Measurements from ENCODE around the gene LRRC45. TPM values are rescaled to one million over a fixed set of nuclear protein-coding genes. Genes with fewer than 3 reads are reported as not detected.

The LRRC45 gene
- 14.9 and 30.1 TPM in 2 replicates for total RNA-seq

DNA sequence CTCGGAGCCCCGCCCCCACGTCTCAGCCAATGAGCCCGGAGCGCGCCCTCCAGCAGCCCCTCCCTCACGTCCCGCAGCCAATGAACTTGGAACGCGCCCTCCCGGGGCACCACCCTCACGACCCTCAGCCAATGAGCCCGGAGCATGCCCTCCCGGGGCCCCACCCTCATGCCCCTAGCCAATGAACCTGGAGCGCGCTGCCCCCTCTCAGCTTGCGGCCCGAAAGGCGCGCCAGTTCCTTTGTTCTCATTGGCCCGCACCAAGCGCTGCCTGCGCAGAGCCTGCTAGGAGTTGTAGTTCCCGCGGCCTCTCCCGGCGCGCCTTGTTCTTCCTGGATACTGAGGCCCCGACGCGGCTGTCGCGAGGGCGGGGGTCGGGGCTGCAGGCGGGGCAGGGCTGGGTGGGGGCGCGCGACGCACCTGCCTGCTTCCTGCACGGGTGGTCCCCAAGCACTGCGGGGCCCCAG lies at the start of gene LRRC45:
LRRC45 (plus strand) TSS at position 325 of the 466 bp plus-strand sequence. CDS start 339 bp downstream, outside the sequence.

DNA sequence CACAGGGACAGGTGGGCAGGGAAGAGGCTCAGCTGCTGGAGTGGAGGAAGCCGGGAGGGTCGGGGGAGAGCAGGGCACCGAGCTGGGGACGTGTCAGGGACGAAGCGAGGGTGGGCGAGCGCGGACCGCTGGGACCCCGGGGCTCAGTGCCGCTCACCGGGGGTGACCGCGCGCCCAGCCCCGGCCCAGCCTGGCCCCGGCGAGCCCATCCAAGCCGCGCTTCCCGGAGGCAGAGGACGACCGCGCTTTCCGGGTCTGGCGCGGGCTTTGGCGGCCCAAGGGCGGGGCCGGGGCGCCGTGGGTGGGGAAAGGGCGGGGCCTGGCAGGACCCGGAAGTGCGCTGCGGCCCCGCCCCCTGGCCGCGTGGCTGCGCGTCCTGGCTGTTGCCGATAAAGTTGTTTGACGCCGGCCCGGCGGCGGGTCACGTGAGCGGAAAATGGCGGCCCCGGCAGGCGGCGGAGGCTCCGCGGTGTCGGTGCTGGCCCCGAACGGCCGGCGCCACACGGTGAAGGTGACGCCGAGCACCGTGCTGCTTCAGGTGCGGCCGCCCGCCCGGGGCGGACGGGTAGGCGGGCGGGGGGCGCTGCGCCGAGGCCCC lies 45.8 kb upstream of the LRRC45 start, which contains the start of gene ASPSCR1:
ASPSCR1 (plus strand) TSS at position 419 of the 598 bp plus-strand sequence; CDS start at position 437, 18 bp downstream.

DNA sequence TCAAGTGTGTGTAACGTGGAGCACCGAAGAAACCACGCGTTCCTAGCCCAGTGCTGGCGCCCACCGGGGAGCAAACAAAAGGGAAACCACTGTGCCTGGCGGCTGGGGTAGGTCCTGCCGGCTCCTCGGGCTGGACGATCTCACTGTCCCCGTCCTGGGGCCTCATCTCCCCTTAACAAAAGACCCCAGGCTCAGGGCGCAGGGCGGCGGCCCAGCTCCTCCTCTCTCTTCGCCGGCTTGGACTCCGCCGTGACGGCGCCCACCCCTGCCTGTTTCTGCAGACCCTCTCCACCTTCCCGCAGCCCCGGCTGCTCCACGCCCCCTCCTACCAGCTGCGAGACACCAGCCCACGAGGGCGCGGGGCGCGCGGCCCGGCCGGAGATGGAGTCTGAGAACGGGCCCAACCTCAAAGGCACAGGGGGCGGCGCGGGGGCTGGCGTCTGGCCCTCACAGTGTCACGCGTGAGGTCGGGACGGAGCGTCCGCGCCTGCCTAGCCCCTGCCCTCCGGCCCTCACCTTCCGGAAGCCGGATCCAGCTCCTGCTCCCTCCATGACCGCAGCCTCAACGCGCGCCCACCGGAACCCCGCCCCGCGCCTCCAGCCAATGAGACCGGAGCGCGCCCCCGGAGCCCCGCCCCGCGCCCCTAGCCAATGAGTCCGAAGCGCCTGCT lies 660 bp upstream of the LRRC45 start, which contains the start of gene CENPX:
CENPX (minus strand) TSS at position 569 of the 671 bp plus-strand sequence; CDS start at position 552, 17 bp downstream.

DNA sequence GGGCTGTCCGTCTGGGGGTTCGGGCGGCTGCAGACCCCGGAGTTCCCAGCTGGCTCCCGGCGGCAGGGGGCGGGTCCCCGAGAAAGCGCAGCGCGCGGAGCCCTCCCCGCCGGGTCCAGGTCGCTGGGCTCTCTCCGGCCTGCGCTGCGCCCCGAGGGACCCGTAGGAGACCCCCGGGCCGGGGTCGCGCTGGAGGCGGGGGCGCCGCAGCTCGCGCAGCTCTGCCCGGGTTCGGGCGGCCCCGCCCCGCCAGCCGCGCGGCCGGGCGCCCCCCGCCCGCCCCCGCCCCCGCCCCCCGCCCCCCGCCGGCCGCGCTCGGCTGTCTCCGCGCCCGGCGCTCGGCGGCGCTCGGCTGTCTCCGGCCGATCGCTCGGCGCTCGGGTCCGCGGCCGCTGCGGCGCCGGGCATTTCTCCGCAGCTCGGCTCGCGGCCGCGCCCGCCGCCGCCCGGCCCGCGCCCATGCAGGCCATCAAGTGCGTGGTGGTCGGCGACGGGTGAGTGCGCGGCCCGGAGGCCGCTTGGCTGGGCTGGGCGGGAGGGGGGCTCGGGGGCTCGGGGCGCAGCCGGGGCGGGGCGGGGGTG lies 8.3 kb downstream of the LRRC45 start, which contains the start of gene RAC3:
RAC3 (plus strand) TSS at position 376 of the 582 bp plus-strand sequence; CDS start at position 460, 84 bp downstream.

DNA sequence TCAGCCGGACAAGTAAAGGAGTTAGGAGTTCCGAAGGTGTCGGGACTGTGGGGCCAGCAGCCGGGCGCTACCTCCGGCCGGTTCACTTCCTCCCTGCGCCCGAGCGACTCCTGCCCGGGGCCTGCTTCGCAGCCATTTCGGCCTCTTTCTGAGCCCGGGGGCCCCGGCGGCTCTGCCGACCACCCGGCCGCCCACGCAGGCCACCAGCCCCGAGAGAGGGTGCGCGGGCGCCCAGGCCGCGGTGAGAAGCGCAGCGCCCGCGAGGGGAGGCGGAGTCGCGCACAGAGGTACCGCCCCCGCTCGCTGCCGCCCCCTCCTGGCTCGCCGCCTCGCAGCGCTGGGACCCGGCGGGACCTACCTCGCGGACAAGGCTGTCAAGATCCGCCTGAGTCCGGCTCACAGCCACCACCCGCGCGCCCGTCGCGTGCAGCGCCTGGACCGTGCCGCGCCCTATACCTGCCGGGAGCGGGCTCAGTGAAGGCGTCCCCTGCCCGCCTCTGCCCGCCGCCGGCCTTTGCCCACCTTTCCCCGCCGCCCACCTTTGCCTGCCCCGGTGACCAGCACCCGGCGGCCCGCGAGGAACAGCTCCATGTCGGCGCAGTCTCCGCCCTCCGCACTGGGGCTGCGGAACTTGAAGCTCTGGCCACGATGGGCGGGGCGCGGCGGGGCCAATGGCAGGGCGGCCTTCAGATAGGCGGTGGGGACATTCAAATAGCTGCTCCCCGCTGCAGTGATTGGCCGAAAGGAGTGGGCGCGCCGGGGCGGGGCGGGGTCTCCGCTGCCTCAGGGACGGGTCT lies 14.2 kb downstream of the LRRC45 start, which contains the start of gene DCXR:
DCXR (minus strand) TSS at position 606 of the 797 bp plus-strand sequence; CDS start at position 591, 15 bp downstream.

DNA sequence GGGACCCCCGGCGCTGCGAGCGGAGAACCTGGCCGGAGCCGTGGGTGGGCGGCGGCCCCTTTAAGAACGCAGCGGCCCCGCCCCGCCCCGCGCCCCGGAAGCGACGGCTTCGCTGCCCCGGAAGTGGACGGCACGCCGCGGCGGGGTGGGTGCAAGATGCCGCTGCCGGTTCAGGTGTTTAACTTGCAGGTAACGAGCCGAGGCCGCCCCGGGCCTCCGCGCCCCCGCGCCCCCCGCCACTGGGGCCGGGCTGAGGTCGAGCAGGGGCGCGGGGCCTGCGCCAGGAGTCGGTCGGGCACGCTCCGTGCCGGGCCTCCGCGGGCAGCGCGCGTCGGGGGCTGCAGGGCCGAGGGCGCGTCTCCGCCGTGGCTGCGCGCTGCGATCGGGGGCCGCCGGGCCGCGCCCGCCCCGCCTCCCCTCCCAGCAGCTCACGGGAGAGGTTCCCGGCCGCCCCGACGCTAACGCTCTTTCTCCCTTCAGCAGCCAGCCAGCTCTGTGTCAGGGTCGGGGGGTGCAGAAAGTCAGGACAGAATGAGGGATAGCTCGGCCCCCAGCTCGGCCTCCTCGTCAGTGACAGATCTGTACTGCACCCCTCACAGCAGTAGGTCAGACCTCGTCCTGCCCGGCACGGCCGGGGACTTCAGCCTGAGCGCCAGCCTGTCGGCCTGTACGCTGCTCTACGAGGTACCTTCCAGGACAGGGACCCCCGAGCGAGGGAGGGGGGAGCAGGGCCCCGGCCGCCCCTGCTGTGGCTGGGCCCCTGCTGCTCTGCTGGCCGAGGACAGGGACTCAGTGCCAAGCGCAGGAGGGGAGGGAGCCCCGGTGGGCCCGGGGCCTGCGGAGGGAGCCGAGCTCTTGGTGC lies 28.9 kb downstream of the LRRC45 start, which contains the start of the genes GPS1 and RFNG:
GPS1 (plus strand) TSS at position 123 of the 862 bp plus-strand sequence; CDS start at position 157, 34 bp downstream.
RFNG (minus strand) TSS at position 36 of the 862 bp plus-strand sequence. CDS start 45 bp downstream, outside the sequence.

DNA sequence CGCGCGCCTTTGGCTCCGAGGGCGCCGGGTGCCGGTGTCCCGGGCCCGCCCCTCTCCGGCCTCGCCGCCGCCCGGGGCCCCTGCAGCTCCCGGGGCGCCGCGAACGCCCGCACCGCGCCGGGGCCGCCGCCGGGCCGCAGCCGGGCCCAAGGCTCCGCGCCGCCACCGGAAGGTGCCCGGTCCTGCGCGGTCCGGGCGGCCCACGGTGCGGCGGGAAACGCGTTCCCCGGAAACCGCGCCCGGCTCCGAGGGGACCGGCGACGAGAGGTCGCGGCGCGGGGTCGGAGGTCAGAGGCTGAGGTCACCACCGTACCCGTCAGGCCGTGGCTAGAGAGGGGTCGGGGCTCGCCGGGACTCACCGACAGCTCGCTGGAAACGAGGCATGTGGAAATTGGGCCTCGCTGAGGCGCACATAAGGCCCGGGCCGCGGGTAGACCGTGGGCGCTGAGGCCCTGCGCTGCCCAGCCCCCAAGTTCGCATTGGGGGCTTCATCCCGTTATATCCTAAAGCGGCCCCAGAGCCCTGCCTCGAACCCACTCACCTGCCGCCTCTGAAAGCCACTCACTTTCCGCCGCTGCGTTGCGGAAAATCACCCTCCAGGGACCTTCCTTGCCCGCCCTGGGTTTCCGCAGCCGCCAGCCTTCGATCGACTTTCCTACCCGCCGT lies 42.7 kb downstream of the LRRC45 start, which contains the start of gene DUS1L:
DUS1L (minus strand) TSS at position 167 of the 666 bp plus-strand sequence. CDS start 745 bp downstream, outside the sequence.

Other genes with a start within 250 kb of the LRRC45 start
- gene GCGR, start 219.2 kb upstream of the LRRC45 start, total RNA-seq = not detected in 2 replicates
- 82.0 and 100 TPM in 2 replicates for gene MCRIP1, start 190.0 kb upstream of the LRRC45 start, total RNA-seq
- gene PPP1R27, start 188.3 kb upstream of the LRRC45 start, total RNA-seq = not detected in 2 replicates
- gene P4HB, start 162.8 kb upstream of the LRRC45 start, total RNA-seq = 1,222 and 4,245 TPM in 2 replicates
- 139 and 275 TPM in 2 replicates for gene ARHGDIA, start 152.0 kb upstream of the LRRC45 start, total RNA-seq
- gene ALYREF, start 131.7 kb upstream of the LRRC45 start, total RNA-seq = 94.3 and 166 TPM in 2 replicates
- gene ANAPC11, start 131.6 kb upstream of the LRRC45 start, total RNA-seq = 102 and 118 TPM in 2 replicates
- under 0.01 and 0.66 TPM in 2 replicates for gene NPB, start 121.1 kb upstream of the LRRC45 start, total RNA-seq
- 48.7 and 78.1 TPM in 2 replicates for gene PCYT2, start 111.9 kb upstream of the LRRC45 start, total RNA-seq
- gene SIRT7, start 105.1 kb upstream of the LRRC45 start, total RNA-seq = 23.9 and 26.7 TPM in 2 replicates
- gene MAFG, start 95.6 kb upstream of the LRRC45 start, total RNA-seq = 31.6 and 48.1 TPM in 2 replicates
- gene PYCR1, start 86.0 kb upstream of the LRRC45 start, total RNA-seq = 99.9 and 225 TPM in 2 replicates
- not detected in 2 replicates for gene MYADML2, start 76.1 kb upstream of the LRRC45 start, total RNA-seq
- 0.29 and 0.66 TPM in 2 replicates for gene NOTUM, start 62.1 kb upstream of the LRRC45 start, total RNA-seq
- gene ASPSCR1, start 45.7 kb upstream of the LRRC45 start, total RNA-seq = 31.4 and 38.1 TPM in 2 replicates
- 22.5 and 48.7 TPM in 2 replicates for gene CENPX, start 427 bp upstream of the LRRC45 start, total RNA-seq
- 7.9 and 9.2 TPM in 2 replicates for gene RAC3, start 8.4 kb downstream of the LRRC45 start, total RNA-seq
- 32.2 and 43.5 TPM in 2 replicates for gene DCXR, start 14.4 kb downstream of the LRRC45 start, total RNA-seq
- 44.1 and 76.8 TPM in 2 replicates for gene RFNG, start 28.5 kb downstream of the LRRC45 start, total RNA-seq
- 110 and 187 TPM in 2 replicates for gene GPS1, start 28.6 kb downstream of the LRRC45 start, total RNA-seq
- 74.6 and 105 TPM in 2 replicates for gene DUS1L, start 42.5 kb downstream of the LRRC45 start, total RNA-seq
- gene FASN, start 74.9 kb downstream of the LRRC45 start, total RNA-seq = 165 and 359 TPM in 2 replicates
- gene CCDC57, start 189.5 kb downstream of the LRRC45 start, total RNA-seq = 24.5 and 28.9 TPM in 2 replicates
- 347 and 438 TPM in 2 replicates for gene SLC16A3, start 205.7 kb downstream of the LRRC45 start, total RNA-seq

All from placental pericyte (primary cell).